DOHH2 (cell line): ENCODE measurements around the gene E2F2.
A peak's percentile ranks its signal among the peaks of the same experiment; 100 is the strongest.

Source experiments
- H3F3A ChIP-seq: fragments of 200-600 bp; sonication (generic), shearing (Covaris generic); 2 replicates; pipeline ENCODE4 v1.6.0; 2016; ENCODE audit warnings: antibody characterized with exemption, mild to moderate bottlenecking; ENCODE audit not compliant: control insufficient read depth, insufficient read depth
- H3K27ac ChIP-seq: fragments of 200-600 bp; sonication (generic); 2 replicates; pipeline ENCODE4 v1.5.1; 2014; ENCODE audit warnings: low read depth, mild to moderate bottlenecking, low read length, moderate library complexity
- H3K27me3 ChIP-seq: fragments of 200-600 bp; sonication (generic); 2 replicates; pipeline ENCODE4 v1.6.1; 2014; ENCODE audit warnings: mild to moderate bottlenecking, low read length, mixed read lengths; ENCODE audit not compliant: control insufficient read depth
- H3K36me3 ChIP-seq: fragments of 200-600 bp; sonication (generic); 2 replicates; pipeline ENCODE4 v1.6.1; 2014; ENCODE audit warnings: mild to moderate bottlenecking, low read length, moderate library complexity, mixed read lengths; ENCODE audit not compliant: control insufficient read depth
- H3K4me1 ChIP-seq: fragments of 200-600 bp; sonication (generic); 2 replicates; pipeline ENCODE4 v1.6.1; 2014; ENCODE audit warnings: mild to moderate bottlenecking, low read length, mixed read lengths; ENCODE audit not compliant: control insufficient read depth
- H3K4me2 ChIP-seq: fragments of 200-600 bp; sonication (generic); 2 replicates; pipeline ENCODE4 v1.6.0; 2014; ENCODE audit warnings: mild to moderate bottlenecking, low read length, moderate library complexity
- H3K4me3 ChIP-seq: fragments of 200-600 bp; sonication (generic); 2 replicates; pipeline ENCODE4 v1.5.1; 2014; ENCODE audit warnings: mild to moderate bottlenecking, low read length, mixed read lengths
- H3K79me2 ChIP-seq: fragments of 200-600 bp; sonication (generic); 2 replicates; pipeline ENCODE4 v1.6.1; 2014; ENCODE audit warnings: mild to moderate bottlenecking, low read length, mixed read lengths; ENCODE audit not compliant: control insufficient read depth
- H3K9me2 ChIP-seq: fragments of 200-600 bp; sonication (generic); replicated peaks from 2 replicates; pipeline ENCODE4 v1.6.1; 2014; ENCODE audit warnings: mild to moderate bottlenecking, low read length, mixed read lengths; ENCODE audit not compliant: control insufficient read depth
- H3K9me3 ChIP-seq: fragments of 200-600 bp; sonication (generic); 2 replicates; pipeline ENCODE4 v1.6.1; 2014; ENCODE audit warnings: antibody characterized with exemption, low read length, mixed read lengths; ENCODE audit not compliant: control insufficient read depth, insufficient read depth
- H4K20me1 ChIP-seq: fragments of 200-600 bp; sonication (generic); 2 replicates; pipeline ENCODE4 v1.6.0; 2014; ENCODE audit warnings: low read depth, mild to moderate bottlenecking, antibody characterized with exemption, low read length, moderate library complexity; ENCODE audit not compliant: control insufficient read depth, insufficient read depth
- CTCF ChIP-seq: fragments of 200-600 bp; sonication (generic); IDR thresholded peaks from one replicate; pipeline ENCODE4 v1.5.1; 2014; ENCODE audit warnings: antibody characterized with exemption, mild to moderate bottlenecking, low read depth, low read length; ENCODE audit not compliant: poor library complexity, severe bottlenecking
- EZH2phosphoT487 ChIP-seq: fragments of 200-600 bp; sonication (generic); IDR thresholded peaks from 2 replicates; pipeline ENCODE4 v1.6.1; 2017; ENCODE audit warnings: borderline replicate concordance, mild to moderate bottlenecking, antibody characterized with exemption, low read length, moderate library complexity, mixed read lengths

Gene E2F2

GRCh38 chr1:23554127-23554480 is 23.1 kb upstream of the E2F2 start:
- peaks cover 44% of the 10 kb centered on the region for H3F3A ChIP-seq
- peak overlapping the region; percentile 97 for H3K4me2 ChIP-seq
- H3K4me3 ChIP-seq: peak overlapping the region; percentile 79
- H4K20me1 ChIP-seq: peaks cover 20% of the 10 kb centered on the region
- no peaks in the 10 kb centered on the region for H3K9me3 ChIP-seq
- H3K79me2 ChIP-seq: peaks cover 33% of the 10 kb centered on the region
- peaks cover 73% of the 10 kb centered on the region for H3K4me1 ChIP-seq
- peak overlapping the region; percentile 56 for H3K27ac ChIP-seq
- no peak for TF ChIP-seq EZH2phosphoT487
- TF ChIP-seq CTCF: no peak
- peaks cover 39% of the 10 kb centered on the region for H3K36me3 ChIP-seq
- H3K9me2 ChIP-seq: no peaks in the 10 kb centered on the region
- H3K27me3 ChIP-seq: no peaks in the 10 kb centered on the region; the same call in 1 of the 2 replicates

- H3K4me3 ChIP-seq: peak overlapping the region; percentile 79
- peaks cover 80% of the 10 kb centered on the region for H3K4me1 ChIP-seq
- H3K27me3 ChIP-seq: no peaks in the 10 kb centered on the region; the same call in 1 of the 2 replicates
- H3K4me2 ChIP-seq: peak overlapping the region; percentile 97
- H3K9me3 ChIP-seq: no peaks in the 10 kb centered on the region
- H4K20me1 ChIP-seq: peaks cover 13% of the 10 kb centered on the region
- H3K36me3 ChIP-seq: peaks cover 33% of the 10 kb centered on the region
- H3K27ac ChIP-seq: no peak overlapping the region
- peaks cover 37% of the 10 kb centered on the region for H3F3A ChIP-seq
- TF ChIP-seq EZH2phosphoT487: no peak
- no peak for TF ChIP-seq CTCF
- H3K79me2 ChIP-seq: peaks cover 27% of the 10 kb centered on the region
- H3K9me2 ChIP-seq: no peaks in the 10 kb centered on the region
These were observed 22.4 kb upstream of the E2F2 start for GRCh38 chr1:23553231-23554126.

- Histone ChIP-seq H3K4me1 (peaks cover 85% of the 10 kb centered on the region), H3K9me3 (no peaks in the 10 kb centered on the region), H3K36me3 (peaks cover 16% of the 10 kb centered on the region), H4K20me1 (no peaks in the 10 kb centered on the region), H3K4me3 (no peak overlapping the region), H3F3A (peaks cover 26% of the 10 kb centered on the region), H3K27ac (no peak overlapping the region), H3K79me2 (peaks cover 10% of the 10 kb centered on the region), H3K4me2 (no peak overlapping the region), H3K27me3 (no peaks in the 10 kb centered on the region; the same call in 1 of the 2 replicates), H3K9me2 (no peaks in the 10 kb centered on the region)
- TF ChIP-seq CTCF: no peak
These were observed 20.8 kb upstream of the E2F2 start for GRCh38 chr1:23551849-23552248.
